ENCODE results near the gene ADGRF1. TPM values are rescaled to one million over a fixed set of nuclear protein-coding genes. Genes with fewer than 3 reads are reported as not detected.
A peak's percentile ranks its signal among the peaks of the same experiment; 100 is the strongest.

The ADGRF1 gene
- total and polyA plus RNA-seq, 11 donors: 0.23 TPM; not detected in 10

DNA sequence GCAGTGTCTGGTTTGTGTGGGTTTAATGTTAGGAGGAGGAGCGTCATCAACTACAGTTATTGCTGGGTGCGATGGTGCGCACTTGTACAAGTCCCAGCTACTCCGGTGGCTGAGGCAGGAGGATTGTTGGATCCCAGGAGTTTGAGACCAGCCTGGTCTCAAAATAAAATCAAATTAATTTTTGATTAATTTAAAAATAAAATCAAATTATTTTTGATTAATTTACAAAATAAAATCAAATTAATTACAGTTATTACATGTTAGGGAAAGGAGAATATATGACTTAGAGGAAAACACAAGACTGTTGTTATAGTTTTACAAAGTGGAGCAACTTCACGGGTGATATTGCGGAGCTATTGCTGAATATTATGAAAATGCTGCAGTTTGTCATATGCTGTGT lies 85.7 kb downstream of the ADGRF1 start:
- WGBS, 4 donors: 97 to 99% (median 98%) methylated on average over 6 of the region's 6 CpGs
- Histone ChIP-seq H3K4me3 (no peak overlapping the region), H3K9me3 (no peaks in the 10 kb centered on the region), H3K27me3 (no peaks in the 10 kb centered on the region), H3K4me1 (peaks cover 0 to 19% (median 6%) of the 10 kb centered on the region in 12 donors), H3K27ac (no peak overlapping the region), H3K36me3 (no peaks in the 10 kb centered on the region)
- intact Hi-C loops (cut with DNase I): loop anchor here in 1 of 10 donors (10.0 kb wide), 1 partner anchor 52 kb away; no protein-coding TSS in a partner anchor
- no peak for DNase-seq
- no peak for ATAC-seq
- no peak for TF ChIP-seq POLR2A (IDR thresholded peaks at IDR 0.05)
- TF ChIP-seq, protein P1, sequence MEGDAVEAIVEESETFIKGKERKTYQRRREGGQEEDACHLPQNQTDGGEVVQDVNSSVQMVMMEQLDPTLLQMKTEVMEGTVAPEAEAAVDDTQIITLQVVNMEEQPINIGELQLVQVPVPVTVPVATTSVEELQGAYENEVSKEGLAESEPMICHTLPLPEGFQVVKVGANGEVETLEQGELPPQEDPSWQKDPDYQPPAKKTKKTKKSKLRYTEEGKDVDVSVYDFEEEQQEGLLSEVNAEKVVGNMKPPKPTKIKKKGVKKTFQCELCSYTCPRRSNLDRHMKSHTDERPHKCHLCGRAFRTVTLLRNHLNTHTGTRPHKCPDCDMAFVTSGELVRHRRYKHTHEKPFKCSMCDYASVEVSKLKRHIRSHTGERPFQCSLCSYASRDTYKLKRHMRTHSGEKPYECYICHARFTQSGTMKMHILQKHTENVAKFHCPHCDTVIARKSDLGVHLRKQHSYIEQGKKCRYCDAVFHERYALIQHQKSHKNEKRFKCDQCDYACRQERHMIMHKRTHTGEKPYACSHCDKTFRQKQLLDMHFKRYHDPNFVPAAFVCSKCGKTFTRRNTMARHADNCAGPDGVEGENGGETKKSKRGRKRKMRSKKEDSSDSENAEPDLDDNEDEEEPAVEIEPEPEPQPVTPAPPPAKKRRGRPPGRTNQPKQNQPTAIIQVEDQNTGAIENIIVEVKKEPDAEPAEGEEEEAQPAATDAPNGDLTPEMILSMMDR (IDR thresholded peaks at IDR 0.05): no peak

DNA sequence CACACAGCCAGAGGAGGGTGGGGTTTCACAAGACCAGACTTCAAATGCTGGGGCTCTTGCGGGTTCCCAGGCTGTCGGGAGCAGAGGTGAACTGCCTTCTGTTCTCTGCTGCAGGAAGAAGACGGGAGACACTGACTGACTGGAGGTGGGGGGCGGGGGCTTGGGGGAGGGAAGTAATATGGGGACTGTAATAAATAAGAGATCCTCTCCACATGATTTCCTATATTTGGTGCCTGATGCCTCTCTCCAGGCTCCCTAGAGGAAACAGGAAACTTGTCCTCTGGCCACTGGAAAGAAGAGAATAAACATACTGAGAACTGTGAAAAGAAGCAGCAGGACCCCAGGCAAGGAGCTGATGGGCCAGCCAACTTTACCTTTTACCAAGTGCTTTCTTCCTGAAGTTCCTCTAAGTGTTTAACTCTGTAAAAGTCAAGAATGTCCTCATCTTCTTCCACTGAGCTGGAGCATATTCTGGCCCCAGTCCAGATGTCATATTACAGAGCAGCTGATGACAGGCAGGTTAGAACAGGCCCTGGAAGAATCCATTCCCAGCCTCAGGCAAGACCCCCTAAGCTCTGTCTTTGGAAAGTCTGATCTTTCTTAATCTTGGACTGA lies 87.2 kb downstream of the ADGRF1 start:
- Histone ChIP-seq H3K9me3 (no peaks in the 10 kb centered on the region), H3K4me1 (peaks cover 0 to 31% (median 12%) of the 10 kb centered on the region in 12 donors), H3K27me3 (no peaks in the 10 kb centered on the region), H3K36me3 (no peaks in the 10 kb centered on the region), H3K4me3 (peak overlapping the region in 10 of 12 donors; percentile 19 to 54 (median 41)), H3K27ac (peak overlapping the region in 10 of 12 donors; percentile 36 to 89 (median 56))
- intact Hi-C loops (cut with DNase I): loop anchor here in 4 of 10 donors (2.0 to 10.0 kb wide), 4 partner anchors 32 to 50 kb away; no protein-coding TSS in a partner anchor
- 39 to 53% (median 44%) methylated on average over 4 of the region's 4 CpGs for WGBS, 4 donors
- TF ChIP-seq, protein P1 (IDR thresholded peaks at IDR 0.05): no peak
- no peak for TF ChIP-seq POLR2A (IDR thresholded peaks at IDR 0.05)
- ATAC-seq: peak in 2 of 4 donors; percentile 33 to 38
- DNase-seq: peak in 2 of 5 donors; percentile 33 to 35

DNA sequence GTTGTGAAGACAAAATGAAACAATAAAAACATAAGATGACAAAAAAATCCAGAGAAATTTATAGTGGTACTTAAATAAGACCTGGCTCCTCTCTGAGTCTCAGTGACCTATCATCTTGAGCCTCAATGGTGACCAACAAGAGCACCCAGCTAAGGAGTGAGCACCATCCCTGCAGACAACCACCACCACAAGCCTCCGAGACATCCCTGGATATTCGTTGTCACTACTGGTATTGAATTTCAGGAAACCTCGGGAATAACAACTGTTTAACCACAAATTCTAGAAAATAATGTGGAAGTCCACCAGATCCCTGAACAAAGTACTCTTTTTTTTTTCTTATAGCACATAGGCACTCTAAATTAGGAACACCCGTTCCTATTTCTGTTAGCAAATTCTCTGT lies 88.2 kb downstream of the ADGRF1 start:
- Histone ChIP-seq H3K4me1 (peaks cover 0 to 38% (median 19%) of the 10 kb centered on the region in 12 donors), H3K27me3 (no peaks in the 10 kb centered on the region), H3K9me3 (no peaks in the 10 kb centered on the region), H3K4me3 (peak overlapping the region in 11 of 12 donors; percentile 0 to 54 (median 40)), H3K36me3 (no peaks in the 10 kb centered on the region), H3K27ac (peak overlapping the region in 10 of 12 donors; percentile 17 to 89 (median 56))
- WGBS, 4 donors: 59 to 77% (median 63%) methylated on average over 4 of the region's 4 CpGs
- intact Hi-C loops (cut with DNase I): loop anchor here in 4 of 10 donors (2.0 to 10.0 kb wide), 4 partner anchors 33 to 49 kb away; no protein-coding TSS in a partner anchor
- DNase-seq (no peak), ATAC-seq (no peak)
- TF ChIP-seq, protein P1 (IDR thresholded peaks at IDR 0.05): no peak
- no peak for TF ChIP-seq POLR2A (IDR thresholded peaks at IDR 0.05)

DNA sequence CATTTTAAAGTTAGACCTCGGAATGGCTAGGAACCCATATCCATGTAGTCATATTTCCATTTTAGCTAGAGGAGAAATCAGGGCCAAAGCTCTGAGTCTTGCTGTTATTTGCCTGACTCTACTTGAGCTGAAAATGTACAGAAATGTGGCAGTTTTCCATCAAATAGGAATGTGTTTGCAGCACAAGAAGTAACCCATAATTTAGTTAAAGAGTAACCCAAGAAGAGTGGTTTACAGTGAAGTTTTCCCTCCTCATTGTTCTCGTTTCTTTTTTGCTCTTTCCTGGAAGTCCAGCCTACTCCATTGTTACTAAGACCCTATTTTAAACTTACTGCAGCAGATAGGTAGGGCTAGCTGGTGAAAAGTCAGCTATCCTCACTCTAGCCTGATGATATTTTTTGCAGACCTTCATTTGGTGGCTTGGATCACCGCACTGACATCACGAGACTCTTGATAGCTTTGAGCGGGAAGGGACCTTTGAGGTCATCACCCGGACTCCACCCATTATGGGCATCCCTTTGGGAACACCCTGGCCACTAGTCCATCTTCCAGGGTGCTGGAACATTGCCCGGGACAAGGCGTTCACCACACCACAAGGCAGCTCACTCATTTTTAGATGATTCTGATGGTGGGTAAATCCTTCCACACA lies 92.4 kb downstream of the ADGRF1 start:
- peak; percentile 74 to 90 (median 83) for DNase-seq
- peak overlapping the region; percentile 61 to 90 (median 83) for H3K27ac ChIP-seq
- H3K9me3 ChIP-seq: no peaks in the 10 kb centered on the region
- no peaks in the 10 kb centered on the region for H3K27me3 ChIP-seq
- peaks cover 0 to 61% (median 29%) of the 10 kb centered on the region in 12 donors for H3K4me1 ChIP-seq
- 55 to 65% (median 61%) methylated on average over 8 of the region's 8 CpGs for WGBS, 4 donors
- peak overlapping the region in 2 of 12 donors; percentile 17 to 21 for H3K4me3 ChIP-seq
- intact Hi-C loops (cut with DNase I): loop anchor here in 4 of 10 donors (2.0 to 10.0 kb wide), 7 partner anchors 15 to 47 kb away; partner anchors contain the start of gene ADGRF5 (in 1 of the 4)
- peak; percentile 79 to 86 (median 82) for ATAC-seq
- no peaks in the 10 kb centered on the region for H3K36me3 ChIP-seq
- TF ChIP-seq, protein P1 (IDR thresholded peaks at IDR 0.05): no peak
